HG03469 (cell line): ENCODE data around the gene TMEM115.
"Not testable (repeated sequence)": the region's sequence is repeated elsewhere in the genome, so short reads cannot be mapped to it uniquely, and the experiment has no call there.

Source experiments
- ATAC-seq: cut with Tn5 transposase; IDR thresholded peaks from one replicate; pipeline ENCODE4 v1.9.1; 2021; ENCODE audit warnings: mild to moderate bottlenecking, moderate library complexity, moderate number of reproducible peaks; ENCODE audit not compliant: unreplicated experiment

TMEM115 gene

DNA sequence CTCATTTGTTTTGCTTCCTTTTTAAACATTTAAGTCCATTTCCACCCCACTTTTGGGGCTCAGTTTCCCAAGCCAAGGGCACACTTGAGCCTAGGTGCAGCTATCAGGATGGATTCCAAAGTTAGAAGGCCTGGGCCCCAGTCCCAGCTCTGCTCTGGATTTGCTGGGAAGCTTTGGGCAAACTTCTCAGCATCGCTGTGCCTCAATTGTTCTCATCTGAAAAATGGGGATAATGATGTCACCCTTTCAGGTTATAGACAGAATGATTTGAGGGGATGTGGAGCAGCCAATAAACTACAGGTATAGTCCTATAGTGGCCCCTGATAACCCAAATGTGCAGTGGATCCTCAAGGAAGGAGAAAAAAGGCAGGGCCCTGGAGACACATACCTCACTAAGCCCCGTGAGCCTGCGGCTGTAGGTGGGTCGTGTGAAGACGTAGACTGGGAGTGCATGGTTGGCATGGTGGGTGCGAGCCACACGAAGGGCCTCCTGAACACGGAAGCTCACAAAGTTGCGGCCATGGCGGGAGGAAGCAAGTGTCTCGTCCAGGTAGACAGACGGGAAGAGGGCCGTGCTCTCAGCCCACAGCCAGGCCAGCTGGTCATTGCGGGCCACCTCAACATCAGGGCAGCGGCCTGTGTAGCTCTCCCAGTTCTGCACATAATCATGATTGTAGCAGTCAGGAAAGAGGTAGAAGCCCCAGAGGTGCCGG is 40.0 kb downstream of the TMEM115 start:
- ATAC-seq = no peak

DNA sequence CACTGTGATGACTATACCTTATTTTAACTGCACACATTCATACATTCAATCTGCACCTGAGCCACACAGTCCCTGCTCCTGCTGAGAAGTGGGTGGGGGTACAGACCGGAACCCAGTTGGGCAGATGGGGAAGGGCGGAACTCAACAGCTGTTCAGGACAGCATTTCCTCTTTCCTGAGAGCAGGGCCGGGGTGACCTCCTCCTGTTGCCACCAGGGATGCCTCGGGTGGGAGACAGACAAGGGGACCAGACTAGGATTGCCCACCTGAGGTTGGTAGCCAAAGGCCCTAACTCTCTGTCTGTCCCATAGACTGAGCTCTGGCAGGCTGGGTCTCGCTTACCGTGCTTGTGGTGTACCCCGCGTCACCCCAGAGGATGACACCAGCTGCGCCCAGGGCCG is 40.7 kb downstream of the TMEM115 start:
- ATAC-seq = no peak

DNA sequence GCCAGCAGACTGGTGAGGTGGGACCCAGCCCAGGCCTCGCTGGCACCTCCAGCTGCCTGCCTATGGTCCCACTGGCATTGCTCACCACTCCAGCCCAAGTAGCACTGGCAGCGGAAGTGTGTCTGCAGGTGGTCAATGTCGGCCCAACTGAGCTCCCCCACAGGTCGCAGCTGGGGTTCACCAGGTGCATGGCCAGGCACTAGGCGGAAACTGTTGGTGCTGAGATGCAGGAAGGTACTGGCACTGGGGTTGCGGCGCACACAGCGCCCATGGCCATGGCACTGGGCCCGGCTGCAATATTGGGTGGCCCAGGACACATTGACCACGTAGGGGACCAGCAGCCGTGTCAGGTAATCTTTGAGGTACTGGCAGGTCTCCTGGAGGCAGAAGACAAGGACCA is 41.2 kb downstream of the TMEM115 start:
- ATAC-seq = no peak

DNA sequence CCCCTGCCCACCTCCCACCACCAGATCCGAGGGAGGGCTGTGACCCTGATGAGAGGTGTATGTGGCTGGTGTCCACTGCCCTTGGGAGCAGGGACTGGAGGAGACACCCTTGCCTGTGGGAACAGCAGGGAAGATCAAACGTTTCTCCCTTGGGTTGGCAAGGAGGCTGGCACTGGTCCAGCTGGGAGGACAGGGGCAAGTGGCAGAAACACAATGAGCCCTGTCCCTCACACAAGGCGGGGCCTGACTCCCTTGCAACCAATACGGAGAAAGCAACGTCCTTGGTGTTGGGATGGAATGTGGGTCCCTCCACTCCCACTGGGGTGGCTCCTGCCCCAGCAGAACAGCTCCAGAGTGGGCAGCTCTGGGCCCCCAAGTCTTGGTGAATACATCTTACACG is 42.0 kb downstream of the TMEM115 start:
- ATAC-seq = no peak

DNA sequence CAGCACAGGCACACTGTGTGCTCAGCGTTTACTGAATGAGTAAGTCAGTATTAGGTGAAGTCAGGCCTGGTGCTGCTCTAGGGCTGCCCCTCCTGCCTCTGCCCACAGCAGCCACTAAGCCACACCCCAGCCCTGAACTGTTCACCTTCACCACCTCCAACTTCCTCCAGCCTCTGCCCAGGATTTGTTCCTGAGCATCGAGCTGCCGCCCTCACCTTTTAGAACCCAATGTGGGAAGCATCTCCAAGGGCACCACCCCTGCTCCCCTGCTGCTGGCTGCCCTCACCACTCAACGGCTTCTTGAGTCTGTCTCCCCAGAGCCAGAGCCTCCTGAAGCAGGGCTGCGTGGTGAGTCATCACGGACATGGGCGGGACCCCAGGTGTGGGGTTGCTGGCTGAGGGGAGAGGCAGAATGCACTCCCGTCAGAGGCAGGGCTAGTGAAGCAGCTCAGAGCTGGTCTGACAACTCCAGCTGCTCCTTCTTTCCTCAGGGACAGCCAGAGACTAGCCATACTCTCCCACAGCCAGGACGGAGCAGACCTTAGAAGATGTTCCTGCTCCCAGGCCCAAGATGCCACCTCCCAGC is 42.6 kb downstream of the TMEM115 start:
- no peak for ATAC-seq

DNA sequence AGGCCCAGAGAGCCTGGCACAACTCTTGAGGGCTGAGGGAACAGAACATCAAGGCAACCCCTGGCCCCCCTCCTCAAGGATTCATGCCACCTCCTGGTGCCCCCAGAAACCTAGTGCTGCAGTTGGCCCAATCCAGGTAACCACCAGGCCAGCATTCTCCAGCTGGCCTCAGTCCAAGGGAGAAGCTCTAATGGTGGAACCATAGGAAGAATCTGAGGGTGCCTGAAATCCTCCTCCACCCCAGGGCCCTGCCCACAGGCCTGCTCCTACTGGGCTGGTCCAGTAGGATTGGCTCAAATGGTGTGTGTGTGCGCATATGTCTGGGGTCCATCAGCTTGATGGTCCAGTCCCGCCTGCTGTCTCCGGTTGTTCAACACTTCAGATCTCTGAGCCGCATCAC is 44.5 kb downstream of the TMEM115 start:
- no peak for ATAC-seq

DNA sequence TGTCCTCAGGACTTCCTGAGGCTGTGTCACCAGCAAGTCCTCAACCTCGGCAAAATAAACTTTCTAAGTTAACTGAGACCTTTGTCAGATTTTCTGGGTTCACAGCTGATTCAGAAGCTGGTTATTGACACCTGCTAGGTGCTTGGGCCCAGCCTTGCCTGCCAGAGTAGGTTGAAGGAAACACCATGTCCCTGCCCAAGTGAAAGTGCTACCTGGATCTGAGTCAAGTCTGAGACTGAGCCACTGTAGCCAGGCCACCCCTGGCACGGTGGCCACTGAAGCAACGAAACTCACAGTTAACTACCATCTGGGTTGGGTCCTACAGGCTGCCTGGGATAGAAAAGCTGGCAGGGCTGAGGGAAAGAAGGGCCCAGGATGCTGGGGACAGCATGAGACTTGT is 45.0 kb downstream of the TMEM115 start:
- ATAC-seq = no peak

DNA sequence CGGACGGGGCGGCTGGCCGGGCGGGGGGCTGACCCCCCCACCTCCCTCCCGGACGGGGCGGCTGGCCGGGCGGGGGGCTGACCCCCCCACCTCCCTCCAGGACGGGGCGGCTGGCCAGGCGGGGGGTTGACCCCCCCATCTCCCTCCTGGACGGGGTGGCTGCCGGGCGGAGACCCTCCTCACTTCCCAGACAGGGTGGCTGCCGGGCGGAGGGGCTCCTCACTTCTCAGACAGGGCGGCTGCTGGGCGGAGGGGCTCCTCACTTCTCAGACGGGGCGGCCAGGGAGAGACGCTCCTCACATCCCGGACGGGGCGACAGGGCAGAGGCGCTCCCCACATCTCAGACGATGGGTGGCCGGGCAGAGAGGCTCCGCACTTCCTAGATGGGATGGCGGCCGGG is 47.3 kb downstream of the TMEM115 start:
- ATAC-seq = not testable (repeated sequence)
